ENCODE results near the gene ZCCHC10. TPM values are rescaled to one million over a fixed set of nuclear protein-coding genes. Genes with fewer than 3 reads are reported as not detected.

Gene ZCCHC10
- total RNA-seq, 1 donor from 2014 or later: 19.8 TPM

DNA sequence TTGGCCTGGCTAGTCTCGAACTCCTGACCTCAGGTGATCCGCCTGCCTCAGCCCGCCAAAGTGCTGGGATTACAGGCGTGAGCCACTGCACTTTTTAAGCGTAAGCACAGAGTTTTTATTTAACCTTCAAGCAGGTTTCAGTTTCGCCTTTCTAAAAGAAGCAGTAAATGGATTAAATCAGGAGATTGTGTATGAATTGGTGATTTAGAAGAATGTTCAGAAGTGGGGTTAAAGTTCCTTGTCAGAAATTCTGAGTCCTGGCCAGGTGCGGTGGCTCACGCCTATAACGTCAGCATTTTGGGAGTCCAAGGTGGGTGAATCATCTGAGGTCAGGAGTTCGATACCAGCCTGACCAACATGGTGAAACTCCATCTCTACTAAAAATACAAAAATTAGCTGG lies 37.6 kb upstream of the ZCCHC10 start:
- Histone ChIP-seq H3K36me3 (ENCODE audit: control insufficient read depth, insufficient read depth, low read length) (peaks cover 2% of the 10 kb centered on the region), H3K4me3 (ENCODE audit: low read depth, low read length) (no peak overlapping the region), H3K27me3 (ENCODE audit: control insufficient read depth, insufficient read depth, low read length) (no peaks in the 10 kb centered on the region)
- TF ChIP-seq, protein P1, sequence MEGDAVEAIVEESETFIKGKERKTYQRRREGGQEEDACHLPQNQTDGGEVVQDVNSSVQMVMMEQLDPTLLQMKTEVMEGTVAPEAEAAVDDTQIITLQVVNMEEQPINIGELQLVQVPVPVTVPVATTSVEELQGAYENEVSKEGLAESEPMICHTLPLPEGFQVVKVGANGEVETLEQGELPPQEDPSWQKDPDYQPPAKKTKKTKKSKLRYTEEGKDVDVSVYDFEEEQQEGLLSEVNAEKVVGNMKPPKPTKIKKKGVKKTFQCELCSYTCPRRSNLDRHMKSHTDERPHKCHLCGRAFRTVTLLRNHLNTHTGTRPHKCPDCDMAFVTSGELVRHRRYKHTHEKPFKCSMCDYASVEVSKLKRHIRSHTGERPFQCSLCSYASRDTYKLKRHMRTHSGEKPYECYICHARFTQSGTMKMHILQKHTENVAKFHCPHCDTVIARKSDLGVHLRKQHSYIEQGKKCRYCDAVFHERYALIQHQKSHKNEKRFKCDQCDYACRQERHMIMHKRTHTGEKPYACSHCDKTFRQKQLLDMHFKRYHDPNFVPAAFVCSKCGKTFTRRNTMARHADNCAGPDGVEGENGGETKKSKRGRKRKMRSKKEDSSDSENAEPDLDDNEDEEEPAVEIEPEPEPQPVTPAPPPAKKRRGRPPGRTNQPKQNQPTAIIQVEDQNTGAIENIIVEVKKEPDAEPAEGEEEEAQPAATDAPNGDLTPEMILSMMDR (IDR thresholded peaks at IDR 0.05; ENCODE audit: insufficient read depth, low read length, poor library complexity, severe bottlenecking): no peak
- no peak for DNase-seq (ENCODE audit: low read depth)

DNA sequence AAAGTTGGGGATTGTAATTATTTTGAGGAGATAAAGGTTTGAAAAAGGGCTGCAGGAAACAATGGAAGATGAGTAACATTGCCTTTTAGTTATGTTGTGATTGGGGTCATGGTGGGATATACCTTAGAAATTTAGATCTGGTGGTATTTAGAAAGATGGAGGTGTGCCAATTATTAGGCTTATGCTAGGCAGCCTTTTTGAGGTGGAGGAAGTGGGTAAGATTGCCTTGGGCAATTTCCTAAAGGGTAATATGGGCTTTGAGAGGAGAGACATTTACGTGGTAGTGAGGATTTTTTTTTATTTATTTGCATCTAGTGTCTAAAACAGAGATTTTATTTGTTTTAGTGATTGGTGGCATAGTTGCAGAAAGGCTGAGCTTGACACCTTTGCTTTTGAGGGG lies 35.9 kb upstream of the ZCCHC10 start:
- H3K4me3 ChIP-seq (ENCODE audit: low read depth, low read length): no peak overlapping the region
- no peak for DNase-seq (ENCODE audit: low read depth)
- H3K27me3 ChIP-seq (ENCODE audit: control insufficient read depth, insufficient read depth, low read length): no peaks in the 10 kb centered on the region
- H3K36me3 ChIP-seq (ENCODE audit: control insufficient read depth, insufficient read depth, low read length): no peaks in the 10 kb centered on the region
- TF ChIP-seq, protein P1 (IDR thresholded peaks at IDR 0.05; ENCODE audit: insufficient read depth, low read length, poor library complexity, severe bottlenecking): no peak

- Histone ChIP-seq H3K27me3 (ENCODE audit: control insufficient read depth, insufficient read depth, low read length) (no peaks in the 10 kb centered on the region), H3K36me3 (ENCODE audit: control insufficient read depth, insufficient read depth, low read length) (no peaks in the 10 kb centered on the region), H3K4me3 (ENCODE audit: low read depth, low read length) (no peak overlapping the region)
- TF ChIP-seq, protein P1 (IDR thresholded peaks at IDR 0.05; ENCODE audit: insufficient read depth, low read length, poor library complexity, severe bottlenecking): no peak
- no peak for DNase-seq (ENCODE audit: low read depth)
These were observed 33.3 kb upstream of the ZCCHC10 start for GRCh38 chr5:133059621-133060020.

DNA sequence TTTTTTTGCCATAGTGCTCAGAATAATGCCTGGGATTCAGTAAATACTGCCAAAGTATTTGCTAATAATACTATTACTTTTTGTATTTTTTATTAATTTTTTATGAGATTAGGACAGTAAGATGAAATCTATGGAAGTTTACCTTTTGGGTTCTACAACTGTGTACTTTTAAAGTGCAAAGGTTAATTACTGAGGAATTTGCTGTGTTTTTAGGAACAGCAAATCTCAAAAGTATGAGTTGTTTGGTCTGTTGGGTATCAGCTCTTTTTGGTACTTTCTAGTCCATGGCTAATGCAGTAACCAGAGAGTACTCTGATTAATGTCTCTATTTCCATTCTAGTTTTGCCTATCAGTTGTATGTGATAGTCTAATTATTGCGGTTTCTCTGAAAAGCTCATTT lies 30.5 kb upstream of the ZCCHC10 start:
- no peak for DNase-seq (ENCODE audit: low read depth)
- Histone ChIP-seq H3K36me3 (ENCODE audit: control insufficient read depth, insufficient read depth, low read length) (no peaks in the 10 kb centered on the region), H3K27me3 (ENCODE audit: control insufficient read depth, insufficient read depth, low read length) (no peaks in the 10 kb centered on the region), H3K4me3 (ENCODE audit: low read depth, low read length) (no peak overlapping the region)
- TF ChIP-seq, protein P1 (IDR thresholded peaks at IDR 0.05; ENCODE audit: insufficient read depth, low read length, poor library complexity, severe bottlenecking): no peak

GRCh38 chr5:133054697-133055471 lies 28.5 kb upstream of the ZCCHC10 start:
- no peak for DNase-seq (ENCODE audit: low read depth)
- no peak overlapping the region for H3K4me3 ChIP-seq (ENCODE audit: low read depth, low read length)
- no peaks in the 10 kb centered on the region for H3K27me3 ChIP-seq (ENCODE audit: control insufficient read depth, insufficient read depth, low read length)
- TF ChIP-seq, protein P1 (IDR thresholded peaks at IDR 0.05; ENCODE audit: insufficient read depth, low read length, poor library complexity, severe bottlenecking): no peak
- H3K36me3 ChIP-seq (ENCODE audit: control insufficient read depth, insufficient read depth, low read length): no peaks in the 10 kb centered on the region

- Histone ChIP-seq H3K4me3 (ENCODE audit: low read depth, low read length) (peak overlapping the region; percentile 98), H3K27me3 (ENCODE audit: control insufficient read depth, insufficient read depth, low read length) (no peaks in the 10 kb centered on the region)
- TF ChIP-seq, protein P1 (IDR thresholded peaks at IDR 0.05; ENCODE audit: insufficient read depth, low read length, poor library complexity, severe bottlenecking): no peak
These were observed 27.1 kb upstream of the ZCCHC10 start for GRCh38 chr5:133053448-133053847.

More at GRCh38 chr5:133053448-133053847, 27.1 kb upstream of the ZCCHC10 start:
- no peaks in the 10 kb centered on the region for H3K36me3 ChIP-seq (ENCODE audit: control insufficient read depth, insufficient read depth, low read length)
- no peak for DNase-seq (ENCODE audit: low read depth)
